LNCAP (cell line): ENCODE data around the gene ZDHHC11.
A peak's percentile ranks its signal among the peaks of the same experiment; 100 is the strongest.

Experiments used
- CTCF ChIP-seq: fragments of 450-650 bp; IDR thresholded peaks from 2 replicates; pipeline ENCODE4 v1.5.1; 2017; ENCODE audit warnings: mild to moderate bottlenecking

The ZDHHC11 gene

GRCh38 chr5:852431-853401, 1.9 kb upstream of the ZDHHC11 start:
- TF ChIP-seq CTCF, result no peak

- TF ChIP-seq CTCF, result no peak
Observed at GRCh38 chr5:852018-852417, 1.2 kb upstream of the ZDHHC11 start.

- no peak for TF ChIP-seq CTCF
Observed at GRCh38 chr5:851553-851952, 767 bp upstream of the ZDHHC11 start.

- TF ChIP-seq CTCF, result no peak
Observed at GRCh38 chr5:851076-851475, 290 bp upstream of the ZDHHC11 start.

GRCh38 chr5:849651-850301, 1.0 kb downstream of the ZDHHC11 start:
- TF ChIP-seq CTCF, result no peak

GRCh38 chr5:848671-849111, 2.1 kb downstream of the ZDHHC11 start:
- no peak for TF ChIP-seq CTCF

- TF ChIP-seq CTCF, result peak; percentile 24; the same call in 1 of the 2 replicates
Observed at GRCh38 chr5:821504-821903, 29.3 kb downstream of the ZDHHC11 start.
